NCI-H128 (cell line): ENCODE data around the gene KIF4B.
"Not testable (repeated sequence)": the region's sequence is repeated elsewhere in the genome, so short reads cannot be mapped to it uniquely, and the experiment has no call there.

ENCODE experiments used
- DNase-seq: peaks from one replicate; lab custom pipeline; 2025; ENCODE audit not compliant: unreplicated experiment; lab: John Stamatoyannopoulos, UW

Gene KIF4B, protein sequence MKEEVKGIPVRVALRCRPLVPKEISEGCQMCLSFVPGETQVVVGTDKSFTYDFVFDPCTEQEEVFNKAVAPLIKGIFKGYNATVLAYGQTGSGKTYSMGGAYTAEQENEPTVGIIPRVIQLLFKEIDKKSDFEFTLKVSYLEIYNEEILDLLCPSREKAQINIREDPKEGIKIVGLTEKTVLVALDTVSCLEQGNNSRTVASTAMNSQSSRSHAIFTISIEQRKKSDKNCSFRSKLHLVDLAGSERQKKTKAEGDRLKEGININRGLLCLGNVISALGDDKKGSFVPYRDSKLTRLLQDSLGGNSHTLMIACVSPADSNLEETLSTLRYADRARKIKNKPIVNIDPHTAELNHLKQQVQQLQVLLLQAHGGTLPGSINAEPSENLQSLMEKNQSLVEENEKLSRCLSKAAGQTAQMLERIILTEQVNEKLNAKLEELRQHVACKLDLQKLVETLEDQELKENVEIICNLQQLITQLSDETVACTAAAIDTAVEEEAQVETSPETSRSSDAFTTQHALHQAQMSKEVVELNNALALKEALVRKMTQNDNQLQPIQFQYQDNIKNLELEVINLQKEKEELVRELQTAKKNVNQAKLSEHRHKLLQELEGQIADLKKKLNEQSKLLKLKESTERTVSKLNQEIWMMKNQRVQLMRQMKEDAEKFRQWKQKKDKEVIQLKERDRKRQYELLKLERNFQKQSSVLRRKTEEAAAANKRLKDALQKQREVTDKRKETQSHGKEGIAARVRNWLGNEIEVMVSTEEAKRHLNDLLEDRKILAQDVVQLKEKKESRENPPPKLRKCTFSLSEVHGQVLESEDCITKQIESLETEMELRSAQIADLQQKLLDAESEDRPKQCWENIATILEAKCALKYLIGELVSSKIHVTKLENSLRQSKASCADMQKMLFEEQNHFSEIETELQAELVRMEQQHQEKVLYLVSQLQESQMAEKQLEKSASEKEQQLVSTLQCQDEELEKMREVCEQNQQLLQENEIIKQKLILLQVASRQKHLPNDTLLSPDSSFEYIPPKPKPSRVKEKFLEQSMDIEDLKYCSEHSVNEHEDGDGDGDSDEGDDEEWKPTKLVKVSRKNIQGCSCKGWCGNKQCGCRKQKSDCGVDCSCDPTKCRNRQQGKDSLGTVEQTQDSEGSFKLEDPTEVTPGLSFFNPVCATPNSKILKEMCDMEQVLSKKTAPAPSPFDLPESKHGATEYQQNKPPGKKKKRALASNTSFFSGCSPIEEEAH

DNA sequence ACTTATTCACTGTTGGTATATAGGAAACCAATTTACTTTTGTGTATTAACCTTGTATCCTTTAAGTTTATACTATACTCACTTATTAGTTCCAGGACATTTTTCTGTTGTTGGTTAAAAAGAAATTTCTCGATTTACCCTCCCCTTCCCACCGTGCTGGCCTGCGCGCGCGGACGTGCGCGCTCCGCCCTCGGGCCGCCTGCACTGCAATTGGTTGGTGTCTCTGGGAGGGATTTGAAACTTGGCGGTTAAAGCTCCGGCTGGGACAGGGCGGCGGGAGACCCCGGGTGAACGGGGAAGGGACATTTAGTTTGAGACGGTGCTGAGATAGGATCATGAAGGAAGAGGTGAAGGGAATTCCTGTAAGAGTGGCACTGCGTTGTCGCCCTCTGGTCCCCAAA, at the start of gene KIF4B:
KIF4B (plus strand) TSS at position 230 of the 400 bp plus-strand sequence; CDS start at position 335, 105 bp downstream.
- DNase-seq, result no peak

- no peak for DNase-seq
These were observed 47.3 kb upstream of the KIF4B start for GRCh38 chr5:154966081-154966841.

DNA sequence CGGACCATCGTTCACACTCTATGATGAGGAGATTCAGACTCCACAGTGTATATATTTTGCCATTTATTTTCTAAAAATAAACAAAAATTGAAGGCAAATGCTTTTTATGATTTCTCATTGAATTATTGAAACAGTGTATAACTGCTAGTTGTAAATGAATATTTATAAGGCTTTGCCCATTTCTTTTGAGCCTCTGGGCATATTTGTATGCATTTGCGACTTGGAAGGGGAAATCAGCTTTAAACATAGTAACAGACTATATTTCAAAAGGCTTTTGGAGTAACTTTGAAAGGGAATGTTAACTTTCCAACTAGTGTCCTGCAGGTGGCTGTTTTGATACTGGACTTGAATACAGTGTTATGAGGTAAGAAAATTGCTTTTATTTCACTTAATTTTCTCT, 46.7 kb upstream of the KIF4B start:
- no peak for DNase-seq

DNA sequence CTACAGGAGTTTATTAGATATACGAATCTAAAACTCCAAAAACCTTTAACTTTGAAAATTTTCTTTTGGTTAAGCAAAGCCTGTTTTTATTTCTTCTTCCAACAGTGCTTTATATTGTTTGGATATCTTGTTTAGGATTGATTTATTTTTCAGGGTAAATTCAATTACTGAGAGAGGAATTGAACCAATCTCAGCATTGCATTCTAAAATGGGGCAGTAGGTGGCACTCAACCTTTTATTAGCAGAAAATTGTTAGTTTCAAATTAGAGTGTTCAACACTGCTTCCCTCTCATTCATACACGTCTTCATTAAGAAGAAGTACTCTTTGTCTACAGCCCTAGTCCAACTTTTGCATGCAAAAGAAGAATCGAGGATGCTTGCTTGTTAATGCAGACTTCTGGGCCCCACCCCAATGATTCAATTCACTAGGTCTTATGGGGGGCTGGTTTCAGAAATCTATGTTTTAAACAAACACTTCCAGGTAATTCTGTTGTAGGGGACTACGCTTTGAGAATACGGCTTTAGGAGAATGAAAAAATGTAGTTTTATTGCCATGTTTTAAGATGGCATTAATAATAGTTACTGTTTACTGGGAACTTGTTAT, 46.0 kb upstream of the KIF4B start:
- DNase-seq, result no peak

GRCh38 chr5:154968953-154969352, 44.6 kb upstream of the KIF4B start:
- no peak for DNase-seq

GRCh38 chr5:154970759-154971158, 42.8 kb upstream of the KIF4B start:
- DNase-seq, result no peak

DNA sequence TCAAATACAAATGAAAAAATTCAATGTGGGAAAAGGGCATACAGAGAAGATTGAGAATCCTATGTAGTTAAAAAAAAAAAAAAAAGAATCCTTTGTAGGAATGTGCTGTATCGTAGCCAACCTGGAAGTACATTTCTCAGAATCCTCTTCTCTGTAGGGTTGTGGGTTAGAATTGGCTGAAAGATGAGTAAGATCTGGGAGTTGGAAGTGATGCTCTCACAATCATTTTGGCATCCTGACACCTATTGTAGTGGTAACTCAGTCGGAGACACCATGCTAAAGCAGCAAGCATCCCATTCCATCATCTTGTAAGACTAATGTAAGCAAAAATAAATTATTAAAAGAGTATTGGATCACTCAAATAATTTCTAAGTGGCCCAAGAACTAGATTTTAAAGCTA, 42.1 kb upstream of the KIF4B start:
- no peak for DNase-seq

DNA sequence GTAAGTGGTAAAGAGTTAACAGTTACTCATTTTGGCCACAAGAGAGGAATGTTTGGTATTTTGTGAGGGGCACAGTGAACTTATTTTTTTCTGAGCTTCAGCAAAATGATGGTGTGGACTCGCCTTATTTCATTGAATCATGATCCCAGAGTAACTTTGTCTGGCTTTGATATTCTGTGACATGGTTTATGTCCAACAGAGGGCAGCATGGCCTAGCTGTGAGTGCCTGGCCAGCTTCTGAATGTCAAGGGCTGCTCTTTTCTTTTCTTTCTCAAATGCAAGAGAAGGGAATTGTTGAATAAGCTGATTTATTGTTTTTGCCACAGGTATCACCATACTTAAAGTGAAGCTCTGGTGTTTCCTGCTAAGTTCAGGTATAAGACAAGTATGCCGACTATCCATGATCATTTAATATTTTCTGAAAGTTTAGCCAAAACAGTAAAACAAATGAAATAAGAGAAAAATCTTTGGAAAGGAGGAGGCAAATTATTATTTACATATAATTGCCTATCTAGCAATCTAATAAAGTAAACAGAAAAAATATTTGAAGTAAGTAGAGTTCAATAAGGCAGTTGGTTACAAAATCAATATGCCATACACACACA, 41.0 kb upstream of the KIF4B start:
- no peak for DNase-seq

DNA sequence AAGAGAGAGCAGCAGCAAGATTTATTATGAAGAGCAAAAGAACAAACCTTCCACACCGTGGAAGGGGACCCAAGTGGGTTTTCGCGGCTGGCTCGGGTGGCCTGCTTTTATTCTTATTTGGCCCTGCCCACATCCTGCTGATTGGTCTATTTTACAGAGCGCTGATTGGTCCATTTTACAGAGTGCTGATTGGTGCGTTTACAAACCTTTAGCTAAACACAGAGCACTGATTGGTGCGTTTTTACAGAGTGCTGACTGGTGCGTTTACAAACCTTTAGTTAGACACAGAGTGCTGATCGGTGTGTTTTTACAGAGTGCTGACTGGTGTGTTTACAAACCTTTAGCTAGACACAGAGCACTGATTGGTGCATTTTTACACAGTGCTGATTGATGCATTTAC, 37.5 kb upstream of the KIF4B start:
- DNase-seq, result not testable (repeated sequence)

DNA sequence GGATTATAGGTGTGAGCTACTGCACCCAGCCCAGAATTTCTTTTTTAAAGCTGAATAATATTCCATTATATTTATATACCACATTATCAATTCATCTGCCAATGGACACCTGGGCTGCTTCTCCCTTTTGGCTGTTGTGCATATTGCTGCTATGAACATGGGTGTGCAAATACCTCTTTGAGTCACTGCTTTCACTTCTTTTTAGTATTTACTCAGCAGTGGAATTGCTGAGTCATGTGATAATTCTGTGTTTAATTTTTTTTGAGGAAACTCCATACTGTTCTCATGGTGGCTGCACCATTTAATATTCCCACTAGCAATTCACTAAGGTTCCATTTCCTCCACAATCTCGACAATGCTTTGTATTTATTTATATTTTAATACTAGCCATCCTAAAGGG, 36.1 kb upstream of the KIF4B start:
- DNase-seq, result no peak

DNA sequence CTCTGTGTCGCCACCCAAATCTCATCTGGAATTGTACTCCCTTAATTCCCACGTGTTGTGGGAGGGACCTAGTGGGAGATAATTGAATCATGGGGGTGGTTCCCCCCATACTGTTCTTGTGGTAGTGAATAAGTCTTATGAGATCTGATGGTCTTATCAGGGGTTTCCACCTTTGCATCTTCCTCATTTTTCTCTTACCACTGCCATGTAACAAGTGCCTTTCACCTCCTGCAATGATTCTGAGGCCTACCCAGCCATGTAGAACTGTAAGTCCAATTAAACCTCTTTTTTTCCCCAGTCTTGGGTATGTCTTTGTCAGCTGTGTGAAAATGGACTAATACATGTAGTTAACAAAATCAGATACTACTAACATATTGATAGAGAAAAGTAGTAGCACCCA, 35.3 kb upstream of the KIF4B start:
- DNase-seq, result not testable (repeated sequence)

- no peak for DNase-seq
These were observed 28.5 kb upstream of the KIF4B start for GRCh38 chr5:154984946-154985516.

GRCh38 chr5:154986151-154986550, 27.4 kb upstream of the KIF4B start:
- no peak for DNase-seq

DNA sequence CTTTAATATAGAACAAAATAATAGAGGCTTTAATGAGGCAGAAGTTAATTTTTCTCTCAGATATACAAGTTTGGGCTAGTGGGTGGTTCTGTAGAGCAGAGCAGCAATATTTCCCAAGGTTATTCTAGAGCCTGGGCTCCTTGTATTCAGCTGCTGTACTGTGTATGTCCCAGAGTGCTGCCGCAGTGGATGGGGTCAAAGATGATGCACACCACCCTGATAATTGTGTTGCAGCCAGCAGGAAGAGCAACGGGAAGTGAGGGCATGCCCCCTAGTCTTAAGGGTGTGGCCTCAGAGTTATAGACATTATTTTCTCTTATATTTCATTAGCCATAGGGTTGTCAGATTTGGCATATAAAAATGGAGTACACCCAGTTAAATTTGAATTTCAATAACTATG, 23.9 kb upstream of the KIF4B start:
- DNase-seq, result no peak

GRCh38 chr5:154993461-154993860, 20.1 kb upstream of the KIF4B start:
- no peak for DNase-seq

- DNase-seq, result no peak
These were observed 17.9 kb upstream of the KIF4B start for GRCh38 chr5:154995679-154996078.

DNA sequence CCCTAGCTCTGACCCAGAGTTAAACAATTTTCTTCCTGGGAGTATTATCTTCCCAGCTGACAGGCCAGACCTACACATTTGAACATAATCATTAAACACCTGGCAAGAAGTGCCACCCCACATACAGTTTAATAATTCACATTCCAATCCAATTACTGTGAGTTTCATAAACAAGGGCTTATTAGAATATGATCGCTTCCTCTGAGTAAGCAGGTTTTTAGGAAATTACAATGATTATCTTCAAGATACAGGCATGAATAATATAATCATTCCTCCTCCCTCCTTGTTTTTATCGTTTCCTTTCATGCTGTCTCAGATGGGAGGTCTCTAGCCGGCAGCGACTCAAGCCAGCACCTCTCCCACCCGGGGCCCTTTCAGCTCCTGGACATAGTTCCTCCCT, 15.8 kb upstream of the KIF4B start:
- no peak for DNase-seq

DNA sequence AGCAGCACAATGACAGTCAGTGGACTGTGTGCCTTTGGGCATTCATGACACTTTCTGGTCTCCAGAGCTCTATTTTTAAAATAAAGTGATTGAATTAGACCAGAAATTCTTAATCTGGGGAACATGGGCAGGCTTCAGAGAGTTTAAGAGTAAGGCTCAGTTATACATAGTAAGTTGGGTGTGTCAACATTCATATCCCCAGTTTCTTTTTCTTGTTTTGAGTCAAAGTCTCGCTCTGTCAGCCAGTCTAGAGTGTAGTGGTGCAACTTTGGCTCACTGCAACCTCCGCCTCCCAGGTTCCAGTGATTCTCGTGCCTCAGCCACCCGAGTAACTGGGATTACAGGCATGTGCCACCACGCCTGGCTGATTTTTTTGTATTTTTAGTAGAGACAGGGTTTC, 13.7 kb upstream of the KIF4B start:
- DNase-seq, result no peak

GRCh38 chr5:155001523-155001922, 12.0 kb upstream of the KIF4B start:
- no peak for DNase-seq
